ENCODE data around the gene UBE2M. TPM values are rescaled to one million over a fixed set of nuclear protein-coding genes. Genes with fewer than 3 reads are reported as not detected.
A peak's percentile ranks its signal among the peaks of the same experiment; 100 is the strongest.

Gene UBE2M
- total and polyA plus RNA-seq, 2 experiments from 2014 or later = 27.6 to 64.5 TPM

DNA sequence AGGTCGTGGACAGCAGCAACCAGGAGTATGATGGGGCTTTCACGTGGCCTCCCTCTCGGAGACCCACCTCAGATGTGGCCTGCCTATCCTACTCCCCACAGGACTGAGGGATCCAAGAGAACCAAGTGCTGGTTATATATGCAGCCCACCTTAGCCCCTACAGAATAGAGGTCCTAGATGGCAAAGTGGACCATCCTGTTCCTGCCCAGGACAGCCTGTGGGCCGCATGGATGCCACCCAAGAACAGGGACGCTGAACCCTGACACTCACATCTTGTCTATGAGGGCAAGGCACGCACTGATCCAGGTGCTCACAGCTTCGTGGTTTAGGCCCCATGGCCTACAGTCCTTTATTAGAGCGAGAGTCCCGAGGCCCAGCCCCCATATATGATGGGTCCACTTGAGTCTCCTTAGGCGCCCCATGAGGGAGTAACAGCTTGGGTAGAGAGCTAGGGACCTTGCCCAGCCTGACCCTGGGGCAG lies 45.2 kb downstream of the UBE2M start:
- DNase-seq (ENCODE audit: low spot score) = no peak
- peaks cover 6% of the 10 kb centered on the region; the same call in 1 of the 2 replicates for H3F3A ChIP-seq (replicated peaks; ENCODE audit: low read depth)
- peaks cover 19% of the 10 kb centered on the region for H3K4me1 ChIP-seq (ENCODE audit: insufficient read depth)
- H3K27ac ChIP-seq (ENCODE audit: low read depth) = 0 out of 2 replicates have a peak overlapping the region, but pooled peaks have one; percentile 32
- no peaks in the 10 kb centered on the region for H4K20me1 ChIP-seq (replicated peaks; ENCODE audit: insufficient read depth)
- no peaks in the 10 kb centered on the region; the same call in 1 of the 3 replicates for H3K9me3 Mint-ChIP-seq
- H3K79me2 ChIP-seq (replicated peaks; ENCODE audit: insufficient read depth) = peaks cover 6% of the 10 kb centered on the region; the same call in 1 of the 2 replicates
- no peaks in the 10 kb centered on the region for H3K36me3 ChIP-seq (ENCODE audit: insufficient read depth)
- no peak for TF ChIP-seq POLR2AphosphoS5 (IDR thresholded peaks at IDR 0.05; ENCODE audit: low read depth)
- no peak for TF ChIP-seq EZH2 (IDR thresholded peaks at IDR 0.05; ENCODE audit: low read depth, unreplicated experiment)
- TF ChIP-seq ZNF331 (CRISPR knock-in tag; IDR thresholded peaks at IDR 0.05; ENCODE audit: low read depth) = no peak
- TF ChIP-seq NANOG (IDR thresholded peaks at IDR 0.05; ENCODE audit: borderline replicate concordance) = no peak
- TF ChIP-seq STAT1 (IDR thresholded peaks at IDR 0.05; ENCODE audit: unreplicated experiment) = no peak
- TF ChIP-seq, protein P1, sequence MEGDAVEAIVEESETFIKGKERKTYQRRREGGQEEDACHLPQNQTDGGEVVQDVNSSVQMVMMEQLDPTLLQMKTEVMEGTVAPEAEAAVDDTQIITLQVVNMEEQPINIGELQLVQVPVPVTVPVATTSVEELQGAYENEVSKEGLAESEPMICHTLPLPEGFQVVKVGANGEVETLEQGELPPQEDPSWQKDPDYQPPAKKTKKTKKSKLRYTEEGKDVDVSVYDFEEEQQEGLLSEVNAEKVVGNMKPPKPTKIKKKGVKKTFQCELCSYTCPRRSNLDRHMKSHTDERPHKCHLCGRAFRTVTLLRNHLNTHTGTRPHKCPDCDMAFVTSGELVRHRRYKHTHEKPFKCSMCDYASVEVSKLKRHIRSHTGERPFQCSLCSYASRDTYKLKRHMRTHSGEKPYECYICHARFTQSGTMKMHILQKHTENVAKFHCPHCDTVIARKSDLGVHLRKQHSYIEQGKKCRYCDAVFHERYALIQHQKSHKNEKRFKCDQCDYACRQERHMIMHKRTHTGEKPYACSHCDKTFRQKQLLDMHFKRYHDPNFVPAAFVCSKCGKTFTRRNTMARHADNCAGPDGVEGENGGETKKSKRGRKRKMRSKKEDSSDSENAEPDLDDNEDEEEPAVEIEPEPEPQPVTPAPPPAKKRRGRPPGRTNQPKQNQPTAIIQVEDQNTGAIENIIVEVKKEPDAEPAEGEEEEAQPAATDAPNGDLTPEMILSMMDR (conservative IDR thresholded peaks at IDR 0.05; ENCODE audit: low read depth in 2 of 2) = no peak
- TF ChIP-seq, protein P2, sequence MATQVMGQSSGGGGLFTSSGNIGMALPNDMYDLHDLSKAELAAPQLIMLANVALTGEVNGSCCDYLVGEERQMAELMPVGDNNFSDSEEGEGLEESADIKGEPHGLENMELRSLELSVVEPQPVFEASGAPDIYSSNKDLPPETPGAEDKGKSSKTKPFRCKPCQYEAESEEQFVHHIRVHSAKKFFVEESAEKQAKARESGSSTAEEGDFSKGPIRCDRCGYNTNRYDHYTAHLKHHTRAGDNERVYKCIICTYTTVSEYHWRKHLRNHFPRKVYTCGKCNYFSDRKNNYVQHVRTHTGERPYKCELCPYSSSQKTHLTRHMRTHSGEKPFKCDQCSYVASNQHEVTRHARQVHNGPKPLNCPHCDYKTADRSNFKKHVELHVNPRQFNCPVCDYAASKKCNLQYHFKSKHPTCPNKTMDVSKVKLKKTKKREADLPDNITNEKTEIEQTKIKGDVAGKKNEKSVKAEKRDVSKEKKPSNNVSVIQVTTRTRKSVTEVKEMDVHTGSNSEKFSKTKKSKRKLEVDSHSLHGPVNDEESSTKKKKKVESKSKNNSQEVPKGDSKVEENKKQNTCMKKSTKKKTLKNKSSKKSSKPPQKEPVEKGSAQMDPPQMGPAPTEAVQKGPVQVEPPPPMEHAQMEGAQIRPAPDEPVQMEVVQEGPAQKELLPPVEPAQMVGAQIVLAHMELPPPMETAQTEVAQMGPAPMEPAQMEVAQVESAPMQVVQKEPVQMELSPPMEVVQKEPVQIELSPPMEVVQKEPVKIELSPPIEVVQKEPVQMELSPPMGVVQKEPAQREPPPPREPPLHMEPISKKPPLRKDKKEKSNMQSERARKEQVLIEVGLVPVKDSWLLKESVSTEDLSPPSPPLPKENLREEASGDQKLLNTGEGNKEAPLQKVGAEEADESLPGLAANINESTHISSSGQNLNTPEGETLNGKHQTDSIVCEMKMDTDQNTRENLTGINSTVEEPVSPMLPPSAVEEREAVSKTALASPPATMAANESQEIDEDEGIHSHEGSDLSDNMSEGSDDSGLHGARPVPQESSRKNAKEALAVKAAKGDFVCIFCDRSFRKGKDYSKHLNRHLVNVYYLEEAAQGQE (IDR thresholded peaks at IDR 0.05; ENCODE audit: unreplicated experiment) = no peak
- TF ChIP-seq ZNF462 (CRISPR knock-in tag; IDR thresholded peaks at IDR 0.05) = no peak
- TF ChIP-seq ZNF114 (CRISPR knock-in tag; IDR thresholded peaks at IDR 0.05) = no peak
- no peak for TF ChIP-seq EZH2phosphoT487 (IDR thresholded peaks at IDR 0.05; ENCODE audit: unreplicated experiment)
- TF ChIP-seq JUNB (IDR thresholded peaks at IDR 0.05; ENCODE audit: unreplicated experiment) = no peak
- TF ChIP-seq, protein P3, sequence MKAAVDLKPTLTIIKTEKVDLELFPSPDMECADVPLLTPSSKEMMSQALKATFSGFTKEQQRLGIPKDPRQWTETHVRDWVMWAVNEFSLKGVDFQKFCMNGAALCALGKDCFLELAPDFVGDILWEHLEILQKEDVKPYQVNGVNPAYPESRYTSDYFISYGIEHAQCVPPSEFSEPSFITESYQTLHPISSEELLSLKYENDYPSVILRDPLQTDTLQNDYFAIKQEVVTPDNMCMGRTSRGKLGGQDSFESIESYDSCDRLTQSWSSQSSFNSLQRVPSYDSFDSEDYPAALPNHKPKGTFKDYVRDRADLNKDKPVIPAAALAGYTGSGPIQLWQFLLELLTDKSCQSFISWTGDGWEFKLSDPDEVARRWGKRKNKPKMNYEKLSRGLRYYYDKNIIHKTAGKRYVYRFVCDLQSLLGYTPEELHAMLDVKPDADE (IDR thresholded peaks at IDR 0.05) = no peak
- TF ChIP-seq CREB1 (CRISPR knock-in tag; IDR thresholded peaks at IDR 0.05; ENCODE audit: low read depth) = no peak
- H2AFZ ChIP-seq = 0 out of 2 replicates have a peak overlapping the region, but pooled peaks have one; percentile 32
- peaks cover 22% of the 10 kb centered on the region for H3K4me1 Mint-ChIP-seq
- H3K27ac Mint-ChIP-seq = no peak overlapping the region
- peak overlapping the region; percentile 64; the same call in 1 of the 2 replicates for H3K4me3 ChIP-seq
- H3K27me3 ChIP-seq (ENCODE audit: insufficient read depth) = no peaks in the 10 kb centered on the region
- peaks cover 17% of the 10 kb centered on the region for H3K36me3 Mint-ChIP-seq (ENCODE audit: low read depth)
- ATAC-seq = peak; percentile 2; the same call in 2 of the 3 replicates
- H3K4me3 Mint-ChIP-seq = no peak overlapping the region; the same call in 2 of the 3 replicates
- H3K27me3 Mint-ChIP-seq (ENCODE audit: insufficient read depth, low read depth, poor library complexity) = peaks cover 26% of the 10 kb centered on the region
- no peaks in the 10 kb centered on the region for H3K9me2 ChIP-seq (ENCODE audit: insufficient read depth)
- peak overlapping the region; percentile 77 for H3K4me2 ChIP-seq

Measured in GM23338 (cell line).